AG04450 (cell line): ENCODE measurements around the gene CAMTA2. TPM values are rescaled to one million over a fixed set of nuclear protein-coding genes. Genes with fewer than 3 reads are reported as not detected.

Experiments used
- CTCF ChIA-PET: fragments of 300-600, 350-600 bp; formaldehyde crosslinking; extraction: SDS; loops from one replicate; lab custom pipeline; 2022; ENCODE audit warnings: antibody characterized with exemption, inconsistent platforms; lab: Charles Lee
- POLR2A ChIA-PET: fragments of 350-600 bp; formaldehyde crosslinking; extraction: SDS; loops from one replicate; lab custom pipeline; 2021; ENCODE audit warnings: antibody characterized with exemption, inconsistent platforms; lab: Yijun Ruan, JAX
- DNase-seq: peaks from one replicate; pipeline ENCODE4 v3.0.0-alpha.2; 2011; ENCODE audit warnings: low read depth, low spot score
- H3K27ac ChIP-seq: one replicate; pipeline ENCODE4 v1.5.1; 2012; ENCODE audit warnings: low read depth, low read length, control low read depth
- H3K27me3 ChIP-seq: one replicate; pipeline ENCODE4 v1.6.0; 2012; ENCODE audit warnings: low read length; ENCODE audit not compliant: control insufficient read depth, insufficient read depth
- H3K4me3 ChIP-seq: 2 replicates; pipeline ENCODE4 v1.5.1; 2011; ENCODE audit warnings: mild to moderate bottlenecking, low read depth, low read length, control low read depth
- H3K9me3 ChIP-seq: 2 replicates; pipeline ENCODE4 v1.5.1; 2012; ENCODE audit warnings: low read length; ENCODE audit not compliant: control insufficient read depth, insufficient read depth
- CTCF ChIP-seq: IDR thresholded peaks from 2 replicates; pipeline ENCODE4 v1.5.1; 2011; ENCODE audit warnings: low read depth, low read length, control low read depth, inconsistent platforms
- polyA minus RNA-seq: library from RNA; depleted of rRNA, polyadenylated mRNA; stranded (reverse); fragments of >200 nt; gene quantifications from 2 replicates; pipeline ENCODE4 v1.2.3, GENCODE V29; 2011; rRNA and poly(A)+ RNA removed
- polyA plus RNA-seq: library from polyadenylated mRNA; depleted of rRNA; stranded (reverse); fragments of >200 nt; gene quantifications from 2 replicates; pipeline ENCODE4 v1.2.3, GENCODE V29; 2011; rRNA removed

CAMTA2 gene
- polyA plus RNA-seq (18.0 and 20.0 TPM in 2 replicates), polyA minus RNA-seq (12.0 and 14.8 TPM in 2 replicates)

- Histone ChIP-seq H3K27ac (peak within 1 kb of the TSS; percentile 52), H3K27me3 (no peaks in the 10 kb centered on the region), H3K4me3 (peak within 1 kb of the TSS; percentile 85), H3K9me3 (no peaks in the 10 kb centered on the region; the same call in 1 of the 2 replicates)
- peak; percentile 62 for TF ChIP-seq CTCF
- CTCF ChIA-PET = interaction anchor here (0.7 to 1.9 kb wide), 12 partner anchors 8 to 78 kb away, joined by 3 to 6 read pairs (median 4); partner anchors contain the start of genes INCA1, KIF1C and SLC25A11
- no peak for DNase-seq
- POLR2A ChIA-PET = interaction anchor here (1.2 to 3.1 kb wide), 4 partner anchors 10 to 72 kb away, joined by 4 to 11 read pairs (median 6); partner anchors contain the start of genes INCA1, KIF1C and SPAG7
Observed at GRCh38 chr17:4986951-4987766, at the start of gene CAMTA2. TSS of gene CAMTA2 (minus strand) at chr17:4987675. CDS start at chr17:4986222, 1,453 bp downstream.

- peaks cover under 1% of the 10 kb centered on the region; the same call in 1 of the 2 replicates for H3K9me3 ChIP-seq
- no peak for DNase-seq
- ChIA-PET POLR2A (no interaction called here), CTCF (interaction anchor here (0.7 to 2.4 kb wide), 3 partner anchors 8 to 54 kb away, joined by 3 to 7 read pairs (median 3); no protein-coding TSS in a partner anchor)
- peak within 1 kb of the TSS; percentile 13; the same call in 1 of the 2 replicates for H3K4me3 ChIP-seq
- no peak for TF ChIP-seq CTCF
- no peak within 1 kb of the TSS for H3K27ac ChIP-seq
- H3K27me3 ChIP-seq = peaks cover 7% of the 10 kb centered on the region
Observed at GRCh38 chr17:5035315-5035714, 47.8 kb upstream of the CAMTA2 start, which contains the start of gene SLC52A1. TSS of gene SLC52A1 (minus strand) at chr17:5035426. CDS start at chr17:5034606, 820 bp downstream.

GRCh38 chr17:5034651-5035050, 47.2 kb upstream of the CAMTA2 start:
- CTCF ChIA-PET = interaction anchor here (0.5 to 1.1 kb wide), 2 partner anchors 27 to 1971 kb away, joined by 3 to 5 read pairs; no protein-coding TSS in a partner anchor
- POLR2A ChIA-PET = interaction anchor here (0.6 kb wide), 1 partner anchor 67 kb away, joined by 3 read pairs; the partner anchor contains the start of gene SPAG7

GRCh38 chr17:5034063-5034462, 46.6 kb upstream of the CAMTA2 start:
- Histone ChIP-seq H3K9me3 (no peaks in the 10 kb centered on the region), H3K27me3 (peaks cover 7% of the 10 kb centered on the region), H3K4me3 (no peak overlapping the region), H3K27ac (no peak overlapping the region)
- POLR2A ChIA-PET = no interaction called here
- no peak for DNase-seq
- no peak for TF ChIP-seq CTCF
- CTCF ChIA-PET = interaction anchor here (0.6 to 1.1 kb wide), 2 partner anchors 28 to 29 kb away, joined by 5 to 7 read pairs; no protein-coding TSS in a partner anchor

More at GRCh38 chr17:5034651-5035050, 47.2 kb upstream of the CAMTA2 start:
- TF ChIP-seq CTCF = no peak
- no peak for DNase-seq
- Histone ChIP-seq H3K4me3 (no peak overlapping the region), H3K27ac (no peak overlapping the region), H3K27me3 (peaks cover 7% of the 10 kb centered on the region), H3K9me3 (no peaks in the 10 kb centered on the region)
